GM19397 (cell line): ENCODE results near the gene EPHB2.

Source experiments
- ATAC-seq: cut with Tn5 transposase; IDR thresholded peaks from one replicate; pipeline ENCODE4 v1.9.1; 2021; ENCODE audit warnings: mild to moderate bottlenecking, moderate library complexity; ENCODE audit not compliant: unreplicated experiment

Gene EPHB2

DNA sequence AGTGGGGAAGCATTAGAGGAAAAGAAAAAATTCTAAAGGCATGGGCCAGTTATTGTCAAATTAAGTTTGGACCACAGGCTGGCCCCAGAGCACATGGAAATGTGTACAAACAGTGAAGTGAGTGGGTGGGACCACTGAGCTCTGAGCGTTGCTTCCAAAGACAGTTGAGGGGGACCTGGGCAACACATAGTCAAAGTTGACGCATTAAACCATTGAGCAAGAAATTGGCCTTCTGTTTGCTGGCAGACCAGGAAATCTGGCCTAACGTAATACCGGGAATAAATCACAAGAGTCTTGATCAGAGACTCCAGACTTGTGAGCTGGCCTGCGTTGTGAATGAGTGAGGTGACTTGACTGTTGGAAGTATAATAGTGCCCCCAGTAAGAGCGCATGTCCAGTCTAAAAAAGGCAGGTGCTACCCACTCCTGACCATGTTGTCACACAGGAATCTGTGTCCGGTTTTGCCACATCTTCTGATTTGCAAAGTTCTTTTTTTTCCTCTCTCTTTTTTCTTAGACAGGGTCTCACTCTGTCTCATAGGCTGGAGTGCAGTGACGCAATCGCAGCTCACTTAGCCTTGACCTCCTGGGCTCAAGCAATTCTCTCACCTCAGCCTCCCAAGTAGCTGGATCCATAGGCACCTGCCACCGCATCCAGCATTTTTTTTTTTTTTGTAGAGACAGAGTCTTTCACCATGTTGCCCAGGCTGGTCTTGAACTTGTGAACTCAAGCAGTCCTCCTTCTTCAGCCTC lies 10.7 kb downstream of the EPHB2 start:
- ATAC-seq: no peak

DNA sequence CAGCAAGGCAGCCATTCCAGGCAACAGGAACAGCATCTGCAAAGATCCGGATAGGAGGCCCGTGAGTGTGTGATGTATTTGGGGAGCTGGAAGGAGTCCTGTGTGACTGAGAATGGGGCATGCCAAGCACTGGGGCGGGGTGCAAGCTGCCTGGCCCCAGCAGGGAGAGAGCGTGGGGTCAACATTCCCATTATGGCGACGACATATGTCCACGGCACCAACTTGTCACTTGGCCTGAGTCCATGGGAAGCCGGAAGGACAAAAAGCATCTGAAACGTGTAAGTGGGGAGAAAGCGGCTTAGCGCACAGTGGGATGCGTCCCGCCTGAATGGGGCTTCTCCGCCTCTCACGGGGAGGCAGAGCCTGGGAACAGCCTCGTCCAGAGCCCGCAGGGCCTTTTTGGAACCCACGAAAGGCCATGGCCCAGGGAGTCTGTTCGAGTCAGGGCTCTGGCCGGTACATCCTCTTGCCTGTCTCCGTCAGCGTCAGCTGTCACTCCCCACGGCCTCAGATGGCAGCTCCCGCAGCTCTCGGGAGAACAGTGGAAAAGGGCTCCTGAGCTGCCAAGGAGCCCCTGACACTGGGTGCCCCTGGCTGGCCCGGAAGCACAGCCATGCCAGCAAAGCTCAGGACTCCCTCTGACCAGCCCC lies 12.4 kb downstream of the EPHB2 start:
- no peak for ATAC-seq

DNA sequence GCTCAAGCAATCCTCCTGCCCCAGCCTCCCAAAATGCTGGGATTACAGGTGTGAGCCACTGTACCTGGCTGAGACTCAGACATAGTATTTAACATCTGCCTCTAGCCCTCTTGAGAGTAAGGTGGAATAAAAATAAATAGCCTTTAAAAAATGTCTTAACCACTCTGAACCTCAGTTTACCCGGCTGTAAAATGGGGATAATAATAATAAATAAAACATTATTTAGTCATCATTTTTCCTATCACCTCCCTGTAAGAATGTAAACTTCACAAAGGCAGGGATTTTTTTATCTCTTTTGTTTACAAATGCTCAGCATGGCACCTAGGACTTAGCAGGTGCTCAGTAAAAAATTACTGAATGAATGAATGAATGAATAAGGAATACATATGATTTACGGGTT lies 17.2 kb downstream of the EPHB2 start:
- no peak for ATAC-seq

DNA sequence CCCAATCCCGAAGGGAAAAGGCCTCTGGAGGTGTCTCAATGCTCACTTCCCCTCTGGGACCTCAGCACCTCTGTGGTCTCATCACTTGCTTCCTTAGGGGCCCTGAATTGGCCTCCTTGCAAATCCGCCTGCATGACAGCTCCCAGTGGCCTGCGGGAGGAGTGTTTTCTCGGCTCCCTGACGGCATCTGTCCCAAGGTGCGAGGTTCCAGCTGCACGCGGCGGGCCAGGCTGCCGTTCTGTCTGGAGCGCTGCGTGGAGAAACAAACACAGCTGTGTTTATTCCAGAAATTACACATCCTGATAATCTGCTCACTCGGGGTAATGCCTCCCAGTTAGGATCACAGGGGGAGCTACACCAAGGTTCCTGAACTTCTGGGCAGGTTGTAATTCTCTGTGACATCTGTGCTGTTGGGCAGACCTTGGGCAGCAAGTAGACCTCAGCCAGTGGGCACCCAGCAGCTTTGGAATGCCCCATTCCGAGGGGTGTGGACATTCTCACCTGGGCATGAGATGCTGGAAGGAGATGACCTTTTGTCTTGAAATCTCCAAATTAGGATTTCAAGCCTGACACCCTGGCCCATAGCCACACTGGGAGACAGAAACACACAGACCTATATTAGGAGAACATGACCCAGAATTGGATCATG lies 18.2 kb downstream of the EPHB2 start:
- ATAC-seq: no peak

DNA sequence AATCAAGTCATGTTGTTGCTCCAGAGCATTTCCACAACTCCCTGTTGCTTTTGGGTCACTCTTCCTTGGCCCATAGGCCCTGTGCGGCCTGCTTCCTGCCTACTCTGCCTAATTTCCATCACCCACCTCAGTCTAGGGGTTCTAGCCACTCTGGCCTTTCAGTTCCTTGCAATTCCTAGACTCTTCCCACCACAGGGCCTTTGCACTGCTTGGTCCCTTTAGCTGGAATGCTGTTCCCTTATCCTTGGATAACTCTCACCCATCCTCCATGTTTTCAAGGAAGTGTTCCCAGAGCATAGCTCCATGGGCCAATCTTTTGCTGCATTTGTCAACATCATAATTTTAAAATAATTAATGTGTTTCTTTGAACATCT lies 18.7 kb downstream of the EPHB2 start:
- ATAC-seq: no peak

DNA sequence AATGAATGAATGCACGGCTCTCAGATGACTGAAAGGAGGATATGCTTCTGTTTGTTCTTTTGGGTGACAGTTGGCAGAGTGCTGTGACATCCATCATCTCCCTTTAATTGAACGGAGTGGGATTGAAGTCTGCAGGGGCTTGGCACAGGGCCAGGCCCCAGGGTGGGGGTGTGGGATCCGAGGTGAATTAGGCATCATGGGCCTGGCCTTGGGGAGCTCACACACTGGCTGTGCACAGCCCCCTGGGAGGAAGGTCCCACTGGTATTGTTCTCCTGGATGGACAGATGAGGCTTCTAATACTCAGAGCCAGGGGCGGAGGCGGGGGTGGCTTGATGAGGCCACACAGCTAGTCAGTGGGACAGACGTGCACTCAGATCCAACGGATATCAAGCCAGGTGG lies 19.3 kb downstream of the EPHB2 start:
- ATAC-seq: no peak

DNA sequence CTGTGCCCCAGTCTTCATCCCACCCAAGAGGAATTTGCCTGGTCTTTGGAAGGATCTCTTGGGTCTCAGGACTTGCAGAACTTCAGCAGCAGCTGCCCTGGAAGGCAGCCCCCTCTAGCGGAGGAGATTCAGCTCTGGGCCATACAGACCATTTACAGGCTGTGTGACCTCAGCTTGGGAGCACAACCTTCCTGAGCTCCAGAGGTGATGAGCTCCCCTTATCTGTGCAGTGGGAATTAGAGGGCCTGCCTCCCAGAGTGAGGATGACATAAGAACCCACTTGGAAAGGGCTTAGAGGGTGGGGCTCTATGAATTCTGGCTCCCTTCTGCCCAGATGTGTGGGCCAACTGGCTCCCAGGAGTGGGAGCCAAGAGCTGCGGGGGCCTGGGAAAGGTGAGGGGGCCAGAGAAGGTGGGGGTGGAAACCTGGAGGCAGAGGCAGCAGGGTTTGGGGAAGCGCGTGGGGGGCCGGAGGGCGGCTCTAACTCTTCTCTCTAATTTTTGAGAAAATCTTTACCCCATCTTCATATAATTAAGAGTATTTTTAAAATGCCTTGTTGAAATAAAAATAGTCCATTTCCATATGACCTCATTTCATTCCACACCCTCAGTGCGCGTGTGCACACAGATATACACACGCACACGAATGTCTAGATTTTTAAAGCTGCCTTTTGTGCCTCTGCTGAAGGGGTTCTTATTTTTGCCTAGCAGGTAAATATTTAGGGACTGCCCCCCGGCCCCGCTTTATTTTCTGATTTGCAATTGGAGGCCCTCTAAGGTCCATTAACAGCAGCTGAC lies 21.5 kb downstream of the EPHB2 start:
- no peak for ATAC-seq

DNA sequence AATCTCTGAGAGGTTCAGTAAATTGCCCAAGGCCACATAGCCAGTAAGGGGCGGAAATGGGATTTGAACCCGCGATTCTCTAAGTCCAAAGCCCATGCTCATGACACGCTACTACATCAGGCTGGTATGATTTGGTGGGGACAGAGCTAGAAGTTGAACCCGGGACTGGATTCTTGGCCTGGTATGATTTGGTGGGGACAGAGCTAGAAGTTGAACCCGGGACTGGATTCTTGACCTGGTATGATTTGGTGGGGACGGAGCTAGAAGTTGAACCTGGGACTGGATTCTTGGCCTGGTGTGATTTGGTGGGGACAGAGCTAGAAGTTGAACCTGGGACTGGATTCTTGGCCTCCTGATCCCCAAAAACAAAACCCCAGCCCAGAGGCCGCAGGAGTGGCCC lies 23.0 kb downstream of the EPHB2 start:
- no peak for ATAC-seq

DNA sequence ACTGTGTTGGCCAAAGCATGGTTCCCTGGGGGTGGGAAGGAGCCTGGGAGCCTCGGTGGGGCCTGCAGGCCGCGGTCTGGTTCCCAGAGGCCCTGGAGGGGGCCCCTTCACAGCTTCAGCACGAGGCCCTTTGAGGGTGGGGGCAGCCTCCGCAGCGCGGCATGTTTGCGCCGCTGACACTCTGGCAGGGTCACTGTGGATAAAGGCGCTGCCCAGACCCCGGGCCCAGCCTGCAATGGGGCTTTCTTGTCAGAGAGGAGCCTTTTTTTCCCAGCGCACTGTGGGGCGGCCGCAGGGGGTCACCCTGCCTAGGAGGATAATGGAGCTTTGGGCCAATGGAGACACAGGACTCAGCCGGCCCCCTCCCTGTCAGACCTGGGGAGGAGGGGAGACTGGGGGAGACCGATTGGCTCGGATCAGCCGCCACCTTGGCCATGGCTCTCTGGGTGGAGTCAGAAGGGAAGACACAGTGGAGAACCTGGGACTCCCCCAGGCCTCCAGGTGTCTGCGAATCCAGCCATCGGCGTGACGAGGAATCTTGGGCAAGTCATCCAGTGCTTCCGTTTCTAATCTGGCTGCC lies 26.0 kb downstream of the EPHB2 start:
- ATAC-seq: no peak

DNA sequence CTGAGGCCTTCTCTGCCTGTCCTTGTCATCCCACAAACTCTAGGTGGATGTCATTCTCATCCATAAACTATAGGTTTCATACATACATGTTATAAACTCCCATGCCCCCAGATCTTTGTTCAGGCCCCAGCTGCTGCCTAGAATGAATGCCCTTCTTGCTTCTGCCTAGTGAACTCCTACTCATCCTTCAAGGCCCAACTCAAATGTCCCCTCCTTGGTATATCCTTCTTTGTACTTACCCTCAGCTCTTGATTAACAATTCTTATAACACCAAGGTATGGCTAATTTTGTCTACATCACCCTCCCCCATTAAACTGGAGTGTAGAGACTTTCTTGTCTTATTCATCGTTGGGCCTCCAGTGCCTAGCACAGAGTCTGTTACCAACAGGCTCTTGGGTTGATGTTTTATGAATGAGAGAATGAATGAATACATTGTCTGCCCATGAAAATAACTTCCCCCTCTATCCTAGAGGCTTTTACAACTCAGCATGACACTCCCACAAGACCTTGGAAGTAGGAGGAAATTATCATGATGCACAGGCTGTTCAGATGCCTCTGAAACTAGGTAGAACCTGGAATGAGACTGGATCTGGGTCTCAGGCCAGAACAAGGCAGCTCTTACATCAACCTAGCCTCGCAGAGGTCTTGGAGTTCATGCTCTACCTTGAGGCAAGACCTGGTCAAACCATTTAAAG lies 26.9 kb downstream of the EPHB2 start:
- no peak for ATAC-seq

DNA sequence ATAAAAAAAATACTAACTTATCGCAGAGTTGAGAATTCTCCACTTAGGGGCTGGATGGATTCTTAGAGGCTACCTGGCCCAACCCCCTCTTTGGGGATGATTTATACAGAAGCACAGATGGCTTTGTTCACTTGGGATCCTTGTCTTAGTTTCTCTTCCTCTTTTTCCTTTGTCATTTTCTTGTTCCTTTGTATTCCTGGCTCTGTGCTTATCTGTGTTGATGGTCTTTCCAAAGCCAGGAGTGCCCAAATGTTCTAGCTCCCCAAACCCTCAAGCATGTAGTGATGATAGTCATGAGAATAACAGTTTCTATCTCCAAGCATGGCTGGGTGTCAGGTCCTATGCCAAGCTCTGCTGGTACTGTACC lies 27.4 kb downstream of the EPHB2 start:
- no peak for ATAC-seq

DNA sequence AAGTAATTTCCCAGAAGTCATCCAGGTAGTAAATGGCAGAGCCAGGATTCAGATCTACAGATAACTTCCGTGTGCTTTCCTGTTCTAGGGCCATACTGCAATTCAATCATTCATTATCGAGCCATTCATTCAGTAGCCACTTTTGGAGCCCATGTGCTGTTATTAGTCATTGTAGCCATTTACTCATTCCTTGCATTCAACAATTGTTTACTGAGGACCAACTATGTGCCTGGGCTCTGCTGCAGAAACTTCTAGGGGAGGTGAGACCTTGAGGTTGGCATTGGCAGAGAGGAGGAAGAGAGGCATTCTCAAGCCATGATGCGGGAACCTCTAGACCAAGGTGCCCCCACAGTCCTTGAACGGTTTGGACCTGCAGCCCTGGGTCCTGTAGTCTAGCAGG lies 27.9 kb downstream of the EPHB2 start:
- ATAC-seq: no peak

DNA sequence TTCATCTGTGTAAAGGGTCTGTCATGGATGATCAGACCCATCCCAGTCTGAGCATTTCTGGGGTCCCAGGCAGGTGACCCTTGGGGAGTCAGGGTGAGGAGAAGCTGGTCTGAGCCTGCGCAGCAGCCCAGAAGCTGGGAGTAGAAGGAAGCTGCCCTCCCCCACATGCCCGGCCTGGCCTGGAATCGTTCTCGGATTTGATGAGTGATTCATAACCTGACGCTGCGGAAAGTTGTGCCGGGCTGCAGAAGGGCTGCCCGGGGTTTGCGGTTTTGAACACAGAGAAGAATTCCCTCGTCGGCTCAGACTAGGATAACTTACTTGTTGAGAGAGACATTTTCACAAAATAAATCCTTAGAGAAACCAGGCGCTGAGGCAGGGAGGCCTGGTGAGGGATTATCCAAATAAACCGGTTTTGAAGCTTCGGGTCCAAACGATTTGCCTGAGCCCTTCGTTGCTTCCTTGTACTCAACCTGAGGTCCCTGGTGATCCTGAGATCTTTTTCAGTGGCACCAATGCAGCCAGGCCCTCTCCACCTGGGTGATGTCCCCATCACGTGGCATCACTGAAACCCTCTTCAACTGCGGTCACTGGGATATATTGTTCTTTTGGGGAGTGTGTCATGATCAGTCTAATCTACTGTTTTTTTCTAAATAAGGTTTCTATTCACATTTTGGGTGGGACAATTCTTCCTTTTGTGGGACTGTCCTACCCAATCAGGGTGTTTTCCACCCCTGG lies 29.2 kb downstream of the EPHB2 start:
- no peak for ATAC-seq

DNA sequence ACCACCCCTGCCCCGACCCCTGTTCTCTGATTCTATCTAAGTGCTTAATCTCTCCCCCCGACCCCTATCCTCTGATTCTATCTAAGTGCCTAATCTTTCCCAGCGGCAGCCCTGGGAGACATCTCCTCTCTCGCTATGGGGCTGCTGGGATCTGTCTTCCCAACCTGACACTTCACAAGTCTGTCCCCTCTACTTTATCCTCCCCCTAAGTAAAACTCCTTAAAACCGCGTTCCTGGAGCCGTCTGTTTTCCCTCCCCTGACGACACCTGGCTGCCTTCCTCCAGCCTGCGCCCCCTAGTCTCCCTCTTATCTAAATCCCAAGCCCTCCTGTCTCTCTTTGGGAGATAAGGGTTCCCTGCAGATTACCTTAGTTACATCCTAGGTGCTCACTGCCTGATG lies 30.5 kb downstream of the EPHB2 start:
- ATAC-seq: no peak

DNA sequence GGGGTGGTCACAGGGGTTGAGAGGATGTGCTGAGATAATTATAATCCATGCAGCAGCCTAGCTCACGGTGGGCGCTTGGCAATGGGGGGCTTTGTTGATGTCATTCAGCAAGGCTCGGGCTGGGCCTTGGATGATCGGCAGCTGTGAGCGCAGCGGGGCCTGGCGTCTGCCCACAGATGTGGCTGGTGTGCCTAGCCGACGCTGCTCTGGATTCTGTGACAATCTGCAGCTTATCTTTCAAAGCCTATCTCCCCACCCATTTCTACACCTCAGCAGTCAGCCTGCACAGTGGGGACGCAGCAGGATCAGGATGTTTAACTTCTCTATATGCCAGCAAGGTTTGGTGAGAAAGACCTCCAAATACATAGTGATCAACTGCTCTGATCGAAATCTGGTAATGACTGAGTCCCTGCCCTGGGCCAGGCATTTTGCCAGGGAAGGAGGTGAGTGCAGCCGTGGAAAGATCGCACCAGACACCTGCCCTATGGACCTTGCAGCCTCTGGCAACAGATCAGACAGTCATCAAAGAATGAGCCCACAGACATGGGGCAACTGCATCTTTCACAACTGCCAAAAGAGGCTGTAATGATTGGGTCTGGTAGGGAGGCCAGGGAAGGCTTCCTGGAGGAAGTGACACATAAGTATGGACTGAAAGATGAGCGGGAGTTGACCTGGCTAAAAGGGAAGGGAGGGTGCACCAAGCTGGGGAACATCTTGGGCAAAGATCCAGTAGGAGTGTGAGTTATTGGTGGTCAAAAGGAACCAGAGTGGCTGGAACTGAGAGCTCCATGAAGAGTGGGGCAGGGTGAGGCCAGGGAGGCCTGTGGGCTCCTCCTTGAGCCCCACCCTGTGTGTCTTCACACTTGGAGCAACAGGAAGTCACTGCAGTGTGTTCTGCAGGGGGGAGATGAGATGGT lies 35.3 kb downstream of the EPHB2 start:
- ATAC-seq: no peak

DNA sequence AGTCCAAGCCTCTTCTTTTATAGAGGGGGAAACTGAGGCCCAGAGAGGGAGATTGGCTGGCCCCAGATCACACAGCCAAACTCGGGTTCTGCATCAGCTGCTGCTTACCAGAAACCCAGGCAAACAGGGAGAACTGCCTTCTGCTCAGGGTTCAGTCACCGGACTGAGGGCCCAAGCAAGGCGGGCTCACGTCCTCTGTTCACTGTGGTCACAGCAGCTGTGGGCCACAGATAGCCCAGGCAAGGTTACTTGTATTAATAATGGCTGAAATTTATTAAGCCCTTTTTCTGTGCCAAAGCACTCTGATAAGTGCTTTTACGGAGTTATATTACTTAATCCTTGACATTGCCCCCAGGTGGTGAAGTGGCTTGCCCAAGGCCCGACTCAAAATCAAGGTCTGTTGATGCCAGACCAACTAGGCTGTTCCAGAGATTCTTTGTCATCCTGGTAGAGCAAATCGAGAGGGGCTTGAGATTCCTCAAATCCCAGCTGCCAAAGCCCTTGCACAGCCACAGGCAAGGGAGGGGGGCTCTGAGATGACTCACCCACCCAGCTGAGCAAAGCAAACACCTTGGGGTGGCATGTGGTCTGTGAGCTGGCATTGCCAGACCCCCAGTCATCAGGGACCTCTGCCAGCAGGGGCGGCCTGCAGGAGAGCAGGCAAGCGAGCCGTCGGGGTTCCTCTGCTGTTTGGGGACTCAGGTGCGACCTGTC lies 36.5 kb downstream of the EPHB2 start:
- no peak for ATAC-seq

DNA sequence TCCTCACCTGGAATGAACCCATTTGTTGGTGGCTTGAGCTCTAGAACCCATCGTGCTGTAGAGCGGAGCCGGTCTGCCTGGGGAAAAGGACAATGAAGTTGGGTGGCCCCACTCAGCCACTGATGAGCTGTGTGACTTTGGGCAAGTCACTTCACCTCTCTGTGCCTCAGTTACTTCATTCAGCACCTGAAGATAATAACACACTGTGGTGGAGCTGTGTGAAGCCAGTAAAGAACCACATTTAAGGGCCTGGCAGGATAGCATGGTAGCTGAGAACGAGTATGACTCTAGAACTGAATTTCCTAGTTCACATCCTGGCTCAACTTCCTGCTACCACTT lies 37.1 kb downstream of the EPHB2 start:
- no peak for ATAC-seq

DNA sequence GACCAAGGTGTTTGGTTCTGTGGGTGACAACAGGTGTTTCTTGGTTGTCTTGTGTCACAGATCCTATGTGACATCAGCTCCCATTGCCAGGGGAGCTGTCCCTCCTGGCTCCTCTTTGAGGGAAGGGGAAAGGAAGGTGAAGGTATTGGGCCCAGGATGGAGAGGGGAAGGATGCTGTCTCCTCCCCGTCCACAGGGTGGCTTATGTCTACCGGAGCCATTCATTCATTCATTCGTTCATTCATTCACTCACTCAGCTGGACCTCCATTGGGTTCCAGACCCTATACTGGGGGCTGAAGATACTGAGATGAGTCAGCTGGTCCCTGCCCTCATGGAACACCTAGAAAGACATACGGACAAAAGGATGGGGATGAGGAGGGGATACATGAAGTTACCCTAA lies 38.9 kb downstream of the EPHB2 start:
- no peak for ATAC-seq
